CD4-positive, alpha-beta T cell treated with Interferon gamma for 1 hour (primary cell): ENCODE results near the gene NFIA.

Experiments used
- DNase-seq: peaks from one replicate; pipeline ENCODE4 v3.0.0-alpha.2; 2020

Gene NFIA

GRCh38 chr1:61226791-61227567 lies 144.6 kb downstream of the NFIA start:
- no peak for DNase-seq

DNA sequence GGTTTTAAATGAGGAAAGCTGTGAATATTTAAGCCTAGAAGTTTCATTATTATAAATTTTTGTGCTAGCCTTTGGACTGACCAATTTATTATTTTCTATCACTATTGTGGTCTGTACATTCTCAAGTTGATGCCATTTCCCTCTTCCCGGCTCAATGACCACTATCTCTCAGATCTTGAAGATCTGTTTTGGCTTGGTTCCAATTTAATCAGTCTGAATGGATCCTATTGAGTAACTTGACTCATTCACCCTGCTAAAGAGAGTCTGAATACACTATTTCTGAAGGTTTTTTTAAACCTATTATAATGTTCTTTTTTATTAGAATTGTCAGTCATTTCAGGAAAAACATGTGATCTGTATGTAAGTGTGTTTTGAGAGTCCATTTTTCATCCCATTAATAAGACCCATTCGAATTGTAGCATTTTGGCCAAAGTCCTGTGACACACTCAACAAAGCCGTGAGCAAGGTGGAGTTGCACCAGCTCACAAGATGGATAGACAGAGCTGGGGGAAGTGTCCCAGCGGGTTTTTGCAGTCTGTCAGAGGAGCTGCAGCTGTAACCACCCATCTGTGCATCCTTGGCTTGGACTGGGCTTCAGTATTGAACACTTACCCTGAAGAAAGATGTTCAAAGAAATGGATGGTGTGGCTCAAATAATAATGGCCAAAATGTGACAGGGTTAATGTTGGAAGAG lies 145.6 kb downstream of the NFIA start:
- DNase-seq = no peak

DNA sequence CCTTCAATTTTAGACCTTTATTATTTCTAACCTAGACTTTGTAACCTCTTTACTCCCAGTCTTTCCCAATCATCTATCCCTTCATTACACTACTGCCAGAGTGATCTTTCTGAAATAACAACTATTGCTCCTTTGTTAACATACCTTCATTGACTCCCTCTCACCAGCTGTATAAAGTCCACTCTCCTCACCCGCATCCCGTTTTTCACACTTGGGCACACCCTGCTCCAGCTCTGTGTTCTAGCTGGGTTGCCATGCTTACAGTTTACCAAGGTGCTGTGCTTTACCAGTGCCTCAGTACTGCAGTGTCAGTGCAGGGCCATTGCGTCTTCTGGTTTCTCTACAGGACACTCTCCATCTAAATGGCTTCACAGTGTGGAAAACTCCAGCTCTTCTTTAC lies 148.2 kb downstream of the NFIA start:
- DNase-seq = no peak

DNA sequence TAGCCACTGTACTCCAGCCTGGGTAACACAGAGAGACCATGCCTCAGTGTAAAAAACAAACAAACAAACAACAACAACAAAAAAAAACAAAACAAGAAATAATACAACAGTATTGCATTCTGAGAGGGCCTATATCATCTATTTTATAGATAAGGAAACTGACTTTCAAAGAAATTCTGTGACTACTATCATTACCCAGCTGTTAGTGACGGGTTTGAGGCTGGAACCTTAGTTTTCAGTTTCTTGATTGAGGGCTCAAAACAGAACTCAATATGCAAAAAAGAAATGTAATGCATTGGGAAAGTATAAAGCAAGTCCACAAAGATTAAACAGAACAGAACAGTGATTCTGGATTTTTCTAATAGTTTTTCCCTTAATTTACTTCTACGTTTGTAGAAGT lies 149.4 kb downstream of the NFIA start:
- no peak for DNase-seq

DNA sequence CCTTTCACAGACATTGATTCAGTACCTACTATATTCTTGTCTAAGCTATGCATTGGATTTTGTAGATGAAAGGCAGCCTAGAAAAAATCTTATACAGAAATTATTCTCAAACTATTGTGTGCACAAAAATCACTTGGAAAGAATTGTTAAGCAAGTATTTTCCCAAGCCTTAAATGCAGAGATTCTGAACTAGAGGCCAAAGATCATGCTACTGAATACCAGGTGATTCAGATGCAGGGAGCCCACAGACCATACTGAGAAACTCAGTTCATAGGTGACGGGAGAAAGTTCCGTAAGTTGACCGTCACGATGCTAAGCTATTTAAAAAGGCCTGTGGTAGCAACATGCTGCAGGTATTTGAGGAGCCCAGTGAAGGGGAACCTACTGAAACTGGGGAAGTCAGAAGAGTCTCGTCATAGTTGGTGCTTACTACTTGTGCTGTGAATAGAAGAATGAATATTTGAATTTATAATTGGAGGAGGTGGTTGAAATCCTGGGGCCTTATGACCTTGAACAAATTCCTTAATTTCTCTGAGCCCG lies 150.8 kb downstream of the NFIA start:
- DNase-seq = no peak

DNA sequence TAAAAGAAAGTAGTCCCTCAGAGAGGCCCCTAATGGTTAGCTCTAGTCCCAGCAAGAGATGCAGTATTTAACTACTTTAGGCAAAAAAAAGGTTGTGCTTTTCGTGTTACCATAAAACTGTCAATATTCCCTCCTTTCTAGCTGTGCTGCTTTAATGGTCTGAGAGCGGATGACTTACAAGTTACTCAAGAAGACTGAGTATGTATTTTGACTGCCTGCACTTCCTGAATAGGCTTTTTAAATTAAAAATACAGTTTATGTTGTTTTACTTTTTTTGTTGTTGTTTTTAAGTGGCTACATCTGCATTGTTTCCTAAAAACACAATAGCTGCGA lies 152.2 kb downstream of the NFIA start:
- DNase-seq = no peak

DNA sequence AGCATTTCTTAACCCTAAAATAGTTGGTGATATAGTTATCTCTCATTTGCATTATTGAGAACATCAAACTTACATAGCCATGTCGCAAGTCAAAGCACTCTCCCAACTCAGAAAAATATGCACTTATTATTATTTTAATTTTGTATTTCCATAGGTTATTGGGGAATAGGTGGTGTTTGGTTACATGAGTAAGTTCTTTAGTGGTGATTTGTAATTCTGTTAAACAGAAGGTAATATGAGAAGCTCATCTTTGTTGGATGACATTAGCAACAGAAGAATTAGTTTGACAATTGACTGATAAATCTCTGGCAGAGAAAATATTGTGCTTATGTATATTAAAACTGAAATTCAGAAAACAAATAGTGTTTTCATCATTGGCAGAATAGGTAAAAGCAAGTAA lies 154.8 kb downstream of the NFIA start:
- no peak for DNase-seq

DNA sequence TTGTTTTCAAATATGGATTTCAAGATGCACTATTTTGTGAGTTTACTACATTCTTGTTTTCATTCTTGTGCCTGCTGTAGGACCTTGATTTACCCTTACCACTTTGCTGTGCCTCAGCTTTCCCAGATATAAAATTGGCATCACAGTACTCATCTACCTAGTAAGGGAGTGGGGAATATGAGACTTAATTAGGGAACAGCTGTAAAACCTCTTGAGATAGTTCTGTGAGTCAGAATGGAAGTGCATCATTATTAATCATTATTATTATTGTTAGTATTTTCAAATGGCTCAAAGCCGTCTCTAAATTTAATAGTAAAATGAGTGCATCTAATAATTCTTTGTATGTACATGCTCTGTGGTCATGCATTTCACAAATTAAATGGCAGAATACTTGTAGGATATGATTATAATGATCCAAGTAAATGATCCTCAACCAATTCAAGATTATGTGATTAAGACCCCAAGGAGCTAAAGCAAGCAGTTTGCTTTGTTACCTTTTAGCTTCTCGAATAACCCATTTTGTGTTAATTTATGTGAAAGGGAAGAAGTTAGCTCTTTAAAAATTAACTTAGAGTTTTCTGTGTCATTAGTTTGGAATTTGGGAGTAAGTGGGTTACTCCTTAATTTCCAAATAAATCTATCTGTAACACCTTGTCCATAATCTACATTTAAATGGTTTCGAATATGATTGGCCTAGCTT lies 155.4 kb downstream of the NFIA start:
- no peak for DNase-seq

- DNase-seq = no peak
Measured at GRCh38 chr1:61238359-61238665, 156.0 kb downstream of the NFIA start.

GRCh38 chr1:61240878-61241277 lies 158.5 kb downstream of the NFIA start:
- DNase-seq = no peak

- DNase-seq = no peak
Measured at GRCh38 chr1:61241411-61241838, 159.1 kb downstream of the NFIA start.

- DNase-seq = no peak
Measured at GRCh38 chr1:61241973-61242381, 159.6 kb downstream of the NFIA start.

GRCh38 chr1:61244114-61244513 lies 161.8 kb downstream of the NFIA start:
- DNase-seq = no peak

DNA sequence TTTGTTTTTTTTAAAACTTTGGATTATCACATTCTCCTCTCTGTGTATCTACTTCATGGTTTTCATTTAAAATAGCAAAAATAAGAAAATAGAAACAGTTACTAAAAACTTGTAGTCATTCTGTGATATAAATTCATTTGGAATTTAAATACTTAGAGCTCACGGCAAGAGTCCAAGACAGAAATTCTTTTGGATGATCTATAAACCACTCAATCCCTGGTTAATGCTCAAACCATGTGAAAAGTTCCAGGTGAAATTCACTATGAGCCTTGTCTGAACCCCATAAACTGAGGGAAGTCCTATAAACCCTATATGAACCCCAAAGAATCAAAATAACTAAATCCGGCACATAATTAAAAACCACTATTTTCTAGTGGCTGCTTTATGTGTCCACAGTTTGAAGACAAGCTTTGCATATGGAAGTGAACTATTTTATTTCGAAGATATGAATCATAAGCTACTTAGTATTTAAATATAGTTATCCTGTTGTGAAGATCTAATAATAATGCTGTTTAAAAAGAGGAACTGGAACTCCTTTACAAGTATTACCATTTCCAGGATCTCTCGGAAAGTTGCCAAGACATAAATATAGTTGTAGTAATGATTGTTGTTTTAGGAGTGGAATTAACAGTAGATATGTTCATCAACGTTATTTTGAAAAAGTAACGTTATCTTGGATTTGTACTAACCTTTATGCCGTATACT lies 163.5 kb downstream of the NFIA start:
- DNase-seq = no peak

DNA sequence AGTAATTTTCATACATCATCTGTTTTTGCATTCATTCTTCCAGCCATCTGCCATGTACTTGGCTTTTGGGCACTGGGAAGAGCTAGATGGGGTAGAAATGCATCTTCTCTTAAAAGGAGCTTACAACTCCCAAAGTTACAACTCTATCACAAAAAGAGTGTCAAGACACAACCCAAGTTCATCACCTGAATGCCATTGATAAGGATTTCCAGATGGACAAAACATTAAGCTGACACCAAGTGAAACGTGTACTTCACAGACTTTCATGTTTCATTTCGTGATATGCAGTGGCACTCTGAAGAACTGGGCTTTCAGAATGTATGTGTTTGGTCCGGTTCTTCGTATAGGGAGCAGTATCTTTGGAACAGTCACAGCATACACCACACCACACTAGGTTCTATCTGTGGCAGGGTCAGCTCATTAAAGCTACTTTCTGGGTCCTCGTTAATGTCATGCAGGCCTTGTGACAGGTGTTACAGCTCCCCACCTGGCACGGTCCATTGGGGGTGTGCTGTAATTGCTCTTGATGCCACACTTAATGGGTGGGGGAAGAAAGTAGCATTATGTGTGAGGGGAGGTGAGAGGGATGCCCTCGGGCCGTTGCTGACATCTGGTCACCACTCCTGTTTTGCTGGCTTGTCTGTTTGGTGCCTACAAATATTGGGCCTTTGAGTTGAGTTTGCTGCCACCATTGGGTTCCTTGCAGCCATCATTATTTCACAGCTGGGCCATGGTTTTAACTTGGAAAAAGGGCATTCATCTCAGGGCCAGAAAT lies 164.9 kb downstream of the NFIA start:
- no peak for DNase-seq

GRCh38 chr1:61247881-61248752 lies 165.8 kb downstream of the NFIA start:
- no peak for DNase-seq

DNA sequence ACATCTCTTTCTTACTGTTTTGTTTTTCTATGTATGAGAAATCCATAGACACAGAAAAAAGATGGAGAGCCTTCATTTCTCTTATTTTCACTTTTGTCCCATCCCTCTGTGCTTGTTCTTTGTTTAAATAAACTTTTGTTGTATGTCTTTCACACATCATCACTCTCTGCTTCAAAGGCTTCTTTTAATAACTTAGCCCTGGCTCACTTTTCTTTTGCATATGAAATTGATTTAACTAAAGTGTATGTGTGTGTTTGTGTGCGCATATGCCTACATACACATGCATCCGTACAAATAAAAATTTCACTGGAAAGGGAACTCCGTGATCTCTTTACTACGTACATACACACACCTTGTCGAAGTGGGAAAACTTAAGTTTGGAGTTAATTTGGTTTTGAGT lies 168.6 kb downstream of the NFIA start:
- DNase-seq = no peak

GRCh38 chr1:61253059-61253735 lies 170.8 kb downstream of the NFIA start:
- peak; percentile 36 for DNase-seq

- no peak for DNase-seq
Measured at GRCh38 chr1:61253912-61254633, 171.7 kb downstream of the NFIA start.
